Sigmoid colon (tissue), 4 donors: Measurements from ENCODE around the gene PAWR.
"Not testable (repeated sequence)": the region's sequence is repeated elsewhere in the genome, so short reads cannot be mapped to it uniquely, and the experiment has no call there.

Experiments
- EP300 ChIP-seq, 4 donors: sonication (generic); formaldehyde crosslinking; IDR thresholded peaks; one replicate each; pipeline ENCODE4 v1.6.1; 2017; ENCODE audit warnings: antibody characterized with exemption in 4 of 4
- POLR2A ChIP-seq, 2 donors: fragments of 450-650 bp; IDR thresholded peaks; one replicate each; pipeline ENCODE4 v1.6.1; 2016; ENCODE audit warnings: antibody characterized with exemption in 2 of 2, mild to moderate bottlenecking in 2 of 2, moderate library complexity in 2 of 2
- TF ChIP-seq, protein P1 (sequence below), 4 experiments: fragments of 450-650 bp in 3 of 4; fragments of 200-600 bp in 1 of 4; IDR thresholded peaks; one replicate each; pipeline ENCODE4 v1.5.1; 2016 to 2019; ENCODE audit warnings: antibody characterized with exemption in 4 of 4, mild to moderate bottlenecking in 3 of 4, moderate library complexity in 2 of 4

GRCh38 chr12:79646843-79647242 lies 43.9 kb downstream of the PAWR start:
- TF ChIP-seq, protein P1, sequence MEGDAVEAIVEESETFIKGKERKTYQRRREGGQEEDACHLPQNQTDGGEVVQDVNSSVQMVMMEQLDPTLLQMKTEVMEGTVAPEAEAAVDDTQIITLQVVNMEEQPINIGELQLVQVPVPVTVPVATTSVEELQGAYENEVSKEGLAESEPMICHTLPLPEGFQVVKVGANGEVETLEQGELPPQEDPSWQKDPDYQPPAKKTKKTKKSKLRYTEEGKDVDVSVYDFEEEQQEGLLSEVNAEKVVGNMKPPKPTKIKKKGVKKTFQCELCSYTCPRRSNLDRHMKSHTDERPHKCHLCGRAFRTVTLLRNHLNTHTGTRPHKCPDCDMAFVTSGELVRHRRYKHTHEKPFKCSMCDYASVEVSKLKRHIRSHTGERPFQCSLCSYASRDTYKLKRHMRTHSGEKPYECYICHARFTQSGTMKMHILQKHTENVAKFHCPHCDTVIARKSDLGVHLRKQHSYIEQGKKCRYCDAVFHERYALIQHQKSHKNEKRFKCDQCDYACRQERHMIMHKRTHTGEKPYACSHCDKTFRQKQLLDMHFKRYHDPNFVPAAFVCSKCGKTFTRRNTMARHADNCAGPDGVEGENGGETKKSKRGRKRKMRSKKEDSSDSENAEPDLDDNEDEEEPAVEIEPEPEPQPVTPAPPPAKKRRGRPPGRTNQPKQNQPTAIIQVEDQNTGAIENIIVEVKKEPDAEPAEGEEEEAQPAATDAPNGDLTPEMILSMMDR (IDR thresholded peaks at IDR 0.05), result not testable (repeated sequence)
- not testable (repeated sequence) for TF ChIP-seq EP300, POLR2A (IDR thresholded peaks at IDR 0.05)
